A673 (cell line): ENCODE data around the gene PLEKHB2.

ENCODE experiments used
- CTCF ChIP-seq: fragments of 300-800, 200-600 bp; sonication (generic); conservative IDR thresholded peaks from 2 replicates; pipeline ENCODE4 v1.5.1; 2017; ENCODE audit warnings: low read depth, mild to moderate bottlenecking, antibody characterized with exemption, low read length, moderate library complexity, mixed read lengths
- EZH2 ChIP-seq: fragments of 200-600 bp; sonication (generic); IDR thresholded peaks from 2 replicates; pipeline ENCODE4 v1.6.1; 2017; ENCODE audit warnings: borderline replicate concordance, low read depth, mild to moderate bottlenecking, mixed read lengths, antibody characterized with exemption, low read length; ENCODE audit not compliant: poor library complexity, severe bottlenecking

GRCh38 chr2:131105950-131106801, 1.0 kb downstream of the PLEKHB2 start:
- TF ChIP-seq CTCF (no peak), EZH2 (no peak)
